ENCODE measurements around the gene GSC2. TPM values are rescaled to one million over a fixed set of nuclear protein-coding genes. Genes with fewer than 3 reads are reported as not detected.

Gene GSC2
- total RNA-seq, 1 experiment from 2014 or later, result not detected

- POLR2A ChIA-PET, result interaction anchor here (0.6 kb wide), 1 partner anchor 895 kb away, joined by 3 read pairs; no protein-coding TSS in a partner anchor
- CTCF ChIA-PET, result no interaction called here
Measured at GRCh38 chr22:19175602-19176174, 25.6 kb upstream of the GSC2 start.

GRCh38 chr22:19175026-19175601, 25.0 kb upstream of the GSC2 start:
- peak overlapping the region; percentile 73 for H3K27ac Mint-ChIP-seq (ENCODE audit: unreplicated experiment)
- Histone ChIP-seq H3K36me3 (ENCODE audit: control insufficient read depth, insufficient read depth, low read length) (peaks cover 5% of the 10 kb centered on the region), H3K9me3 (no peaks in the 10 kb centered on the region), H3K4me1 (peaks cover 48% of the 10 kb centered on the region), H3K4me3 (ENCODE audit: low read depth, low read length) (no peak overlapping the region), H3K27me3 (replicated peaks; ENCODE audit: control insufficient read depth, insufficient read depth, low read length) (no peaks in the 10 kb centered on the region)
- BruUV-seq (replicated peaks), result no TSS peak
- no peaks in the 10 kb centered on the region for H3K9me3 Mint-ChIP-seq (ENCODE audit: unreplicated experiment)
- POLR2A ChIA-PET, result interaction anchor here (1.0 kb wide), 1 partner anchor 30 kb away, joined by 3 read pairs; the partner anchor contains the start of gene ESS2
- peaks cover 62% of the 10 kb centered on the region for H3K36me3 Mint-ChIP-seq (ENCODE audit: insufficient read depth, unreplicated experiment)
- no peaks in the 10 kb centered on the region for H3K27me3 Mint-ChIP-seq (ENCODE audit: insufficient read depth, unreplicated experiment)
- intact Hi-C loops (cut with micrococcal nuclease; ENCODE audit: unreplicated experiment), result loop anchor here (5.0 kb wide), 3 partner anchors 33 to 302 kb away; partner anchors contain the start of genes CDC45, ESS2 and UFD1
- peaks cover 27% of the 10 kb centered on the region for H3K4me1 Mint-ChIP-seq (ENCODE audit: low read depth, unreplicated experiment)
- CTCF ChIA-PET, result no interaction called here
- no peak for DNase-seq
- H3K4me3 Mint-ChIP-seq (ENCODE audit: unreplicated experiment), result peak overlapping the region; percentile 78
- TF ChIP-seq, protein P1, sequence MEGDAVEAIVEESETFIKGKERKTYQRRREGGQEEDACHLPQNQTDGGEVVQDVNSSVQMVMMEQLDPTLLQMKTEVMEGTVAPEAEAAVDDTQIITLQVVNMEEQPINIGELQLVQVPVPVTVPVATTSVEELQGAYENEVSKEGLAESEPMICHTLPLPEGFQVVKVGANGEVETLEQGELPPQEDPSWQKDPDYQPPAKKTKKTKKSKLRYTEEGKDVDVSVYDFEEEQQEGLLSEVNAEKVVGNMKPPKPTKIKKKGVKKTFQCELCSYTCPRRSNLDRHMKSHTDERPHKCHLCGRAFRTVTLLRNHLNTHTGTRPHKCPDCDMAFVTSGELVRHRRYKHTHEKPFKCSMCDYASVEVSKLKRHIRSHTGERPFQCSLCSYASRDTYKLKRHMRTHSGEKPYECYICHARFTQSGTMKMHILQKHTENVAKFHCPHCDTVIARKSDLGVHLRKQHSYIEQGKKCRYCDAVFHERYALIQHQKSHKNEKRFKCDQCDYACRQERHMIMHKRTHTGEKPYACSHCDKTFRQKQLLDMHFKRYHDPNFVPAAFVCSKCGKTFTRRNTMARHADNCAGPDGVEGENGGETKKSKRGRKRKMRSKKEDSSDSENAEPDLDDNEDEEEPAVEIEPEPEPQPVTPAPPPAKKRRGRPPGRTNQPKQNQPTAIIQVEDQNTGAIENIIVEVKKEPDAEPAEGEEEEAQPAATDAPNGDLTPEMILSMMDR (IDR thresholded peaks at IDR 0.05; ENCODE audit: insufficient read depth in 1 of 2, low read depth in 1 of 2, low read length in 1 of 2, severe bottlenecking in 1 of 2, unreplicated experiment in 1 of 2), result no peak

More at GRCh38 chr22:19175602-19176174, 25.6 kb upstream of the GSC2 start:
- no peak for DNase-seq
- H3K4me3 Mint-ChIP-seq (ENCODE audit: unreplicated experiment), result peak overlapping the region; percentile 78
- Histone ChIP-seq H3K9me3 (no peaks in the 10 kb centered on the region), H3K4me1 (peaks cover 42% of the 10 kb centered on the region), H3K36me3 (ENCODE audit: control insufficient read depth, insufficient read depth, low read length) (peaks cover 5% of the 10 kb centered on the region), H3K4me3 (ENCODE audit: low read depth, low read length) (no peak overlapping the region), H3K27me3 (replicated peaks; ENCODE audit: control insufficient read depth, insufficient read depth, low read length) (no peaks in the 10 kb centered on the region)
- H3K4me1 Mint-ChIP-seq (ENCODE audit: low read depth, unreplicated experiment), result peaks cover 22% of the 10 kb centered on the region
- no peaks in the 10 kb centered on the region for H3K9me3 Mint-ChIP-seq (ENCODE audit: unreplicated experiment)
- BruUV-seq (replicated peaks), result TSS peak; percentile 31
- peaks cover 62% of the 10 kb centered on the region for H3K36me3 Mint-ChIP-seq (ENCODE audit: insufficient read depth, unreplicated experiment)
- no peaks in the 10 kb centered on the region for H3K27me3 Mint-ChIP-seq (ENCODE audit: insufficient read depth, unreplicated experiment)
- TF ChIP-seq, protein P1 (IDR thresholded peaks at IDR 0.05; ENCODE audit: insufficient read depth in 1 of 2, low read depth in 1 of 2, low read length in 1 of 2, severe bottlenecking in 1 of 2, unreplicated experiment in 1 of 2), result no peak
- peak overlapping the region; percentile 73 for H3K27ac Mint-ChIP-seq (ENCODE audit: unreplicated experiment)
- intact Hi-C loops (cut with micrococcal nuclease; ENCODE audit: unreplicated experiment), result loop anchor here (5.0 kb wide), 3 partner anchors 33 to 302 kb away; partner anchors contain the start of genes CDC45, ESS2 and UFD1

- H3K27ac Mint-ChIP-seq (ENCODE audit: unreplicated experiment), result peak overlapping the region; percentile 73
- no TSS peak for BruUV-seq (replicated peaks)
- H3K36me3 Mint-ChIP-seq (ENCODE audit: insufficient read depth, unreplicated experiment), result peaks cover 62% of the 10 kb centered on the region
- intact Hi-C loops (cut with micrococcal nuclease; ENCODE audit: unreplicated experiment), result loop anchor here (5.0 kb wide), 3 partner anchors 32 to 303 kb away; partner anchors contain the start of genes CDC45, ESS2 and UFD1
- ChIA-PET CTCF (interaction anchor here (0.5 to 1.0 kb wide), 2 partner anchors 30 to 161 kb away, joined by 3 to 4 read pairs; partner anchors contain the start of gene ESS2), POLR2A (interaction anchor here (0.5 to 1.0 kb wide), 2 partner anchors 29 to 442 kb away, joined by 3 to 5 read pairs; partner anchors contain the start of gene ESS2)
- Histone ChIP-seq H3K9me3 (no peaks in the 10 kb centered on the region), H3K4me1 (peaks cover 54% of the 10 kb centered on the region), H3K27me3 (replicated peaks; ENCODE audit: control insufficient read depth, insufficient read depth, low read length) (no peaks in the 10 kb centered on the region), H3K36me3 (ENCODE audit: control insufficient read depth, insufficient read depth, low read length) (peaks cover 5% of the 10 kb centered on the region), H3K4me3 (ENCODE audit: low read depth, low read length) (no peak overlapping the region)
- peak overlapping the region; percentile 37 for H3K4me3 Mint-ChIP-seq (ENCODE audit: unreplicated experiment)
- no peaks in the 10 kb centered on the region for H3K27me3 Mint-ChIP-seq (ENCODE audit: insufficient read depth, unreplicated experiment)
- H3K9me3 Mint-ChIP-seq (ENCODE audit: unreplicated experiment), result no peaks in the 10 kb centered on the region
- peak; percentile 49 to 71 for DNase-seq
- TF ChIP-seq, protein P1 (IDR thresholded peaks at IDR 0.05; ENCODE audit: insufficient read depth in 1 of 2, low read depth in 1 of 2, low read length in 1 of 2, severe bottlenecking in 1 of 2, unreplicated experiment in 1 of 2), result no peak
- H3K4me1 Mint-ChIP-seq (ENCODE audit: low read depth, unreplicated experiment), result peaks cover 28% of the 10 kb centered on the region
Measured at GRCh38 chr22:19174106-19175025, 24.3 kb upstream of the GSC2 start.

Measured in Caco-2 (cell line).